ENCODE measurements around the gene ZNF320.
A peak's percentile ranks its signal among the peaks of the same experiment; 100 is the strongest.
"Not testable (repeated sequence)": the region's sequence is repeated elsewhere in the genome, so short reads cannot be mapped to it uniquely, and the experiment has no call there.

Gene ZNF320

GRCh38 chr19:52897138-52897935, at the start of gene ZNF320:
Gene ZNF320 (minus strand): TSS chr19:52897635. CDS start chr19:52890255, 7,380 bp downstream.
- DNase-seq = peak; percentile 82

DNA sequence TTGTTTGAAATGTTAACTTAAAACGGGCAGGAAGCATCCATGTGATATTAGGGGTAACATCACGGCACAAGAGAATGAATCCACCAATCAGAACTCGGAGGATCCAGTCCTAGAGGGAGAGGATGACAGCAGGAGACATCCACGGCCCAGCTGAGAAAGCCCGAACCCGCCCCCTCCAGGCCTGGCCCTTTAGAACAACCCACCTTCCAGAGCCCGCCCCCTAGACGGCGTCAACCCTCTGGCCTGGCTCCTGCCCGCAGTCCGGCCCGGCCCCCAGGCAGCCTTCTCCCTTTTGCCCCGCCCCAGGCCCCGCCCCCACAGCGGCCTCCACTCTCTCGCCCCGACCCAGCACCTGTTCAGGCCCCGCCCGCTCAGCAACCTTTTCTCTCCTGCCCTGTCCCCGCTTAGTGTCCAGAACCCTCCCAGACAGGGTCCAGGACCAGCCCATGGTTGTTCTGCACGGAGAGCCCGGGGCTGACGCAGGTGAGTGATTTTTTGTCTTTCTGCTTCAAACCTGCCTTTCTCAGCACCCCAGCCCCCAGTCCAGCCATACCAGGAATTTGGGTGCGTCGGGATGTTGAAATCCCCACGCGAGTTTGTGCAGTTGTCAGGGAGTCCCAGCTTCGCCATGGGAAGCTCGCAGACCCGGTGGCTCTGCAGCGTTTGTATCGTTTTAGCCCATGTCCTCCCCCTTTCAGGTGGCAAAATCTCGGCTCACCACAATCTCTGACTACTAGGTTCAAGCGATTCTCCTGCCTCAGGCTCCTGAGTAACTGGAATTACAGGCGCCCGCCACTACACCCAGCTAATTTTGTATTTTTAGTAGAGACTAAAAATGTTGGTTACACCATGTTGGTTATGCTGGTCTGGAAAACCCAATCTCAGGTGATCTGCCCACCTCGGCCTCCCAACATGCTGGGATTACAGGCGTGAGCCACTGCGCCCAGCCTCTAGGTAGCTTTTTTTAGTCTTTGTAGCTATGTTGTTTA, 49.2 kb upstream of the ZNF320 start:
- DNase-seq = no peak

DNA sequence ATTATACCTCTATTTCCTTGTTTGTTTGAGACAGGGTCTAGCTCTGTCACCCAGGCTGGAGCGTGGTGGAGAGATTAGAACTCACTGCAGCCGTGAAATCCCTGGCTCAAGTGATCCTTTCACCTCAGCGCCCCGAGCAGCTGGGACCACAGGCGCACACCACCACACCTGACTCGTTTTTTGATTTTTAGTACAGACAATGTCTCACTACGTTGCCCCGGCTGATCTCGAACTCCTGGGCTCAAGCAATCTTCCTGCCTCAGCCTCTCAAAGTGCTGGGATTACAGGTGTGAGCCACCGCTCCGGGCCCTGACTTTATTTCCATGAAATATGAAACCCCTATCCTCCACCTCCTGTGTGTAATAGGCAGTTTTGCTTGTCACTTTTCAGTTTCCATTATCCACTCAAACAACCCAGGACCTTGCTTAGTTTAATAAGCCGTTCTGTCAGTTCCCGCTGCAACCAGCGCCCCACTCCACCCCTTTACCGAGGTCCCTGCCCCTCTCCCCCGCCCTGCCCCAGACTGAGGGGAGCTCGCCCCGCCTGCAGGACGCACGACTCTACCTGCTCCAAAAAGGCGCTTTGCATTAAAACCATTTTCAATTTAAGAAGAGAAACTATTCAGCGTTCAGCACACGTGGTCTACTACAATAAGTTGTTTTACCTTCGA, 48.4 kb upstream of the ZNF320 start:
- no peak for DNase-seq

GRCh38 chr19:52944703-52945493, 47.5 kb upstream of the ZNF320 start:
- DNase-seq = peak; percentile 31

- no peak for DNase-seq
Measured at GRCh38 chr19:52943884-52944643, 46.6 kb upstream of the ZNF320 start.

DNA sequence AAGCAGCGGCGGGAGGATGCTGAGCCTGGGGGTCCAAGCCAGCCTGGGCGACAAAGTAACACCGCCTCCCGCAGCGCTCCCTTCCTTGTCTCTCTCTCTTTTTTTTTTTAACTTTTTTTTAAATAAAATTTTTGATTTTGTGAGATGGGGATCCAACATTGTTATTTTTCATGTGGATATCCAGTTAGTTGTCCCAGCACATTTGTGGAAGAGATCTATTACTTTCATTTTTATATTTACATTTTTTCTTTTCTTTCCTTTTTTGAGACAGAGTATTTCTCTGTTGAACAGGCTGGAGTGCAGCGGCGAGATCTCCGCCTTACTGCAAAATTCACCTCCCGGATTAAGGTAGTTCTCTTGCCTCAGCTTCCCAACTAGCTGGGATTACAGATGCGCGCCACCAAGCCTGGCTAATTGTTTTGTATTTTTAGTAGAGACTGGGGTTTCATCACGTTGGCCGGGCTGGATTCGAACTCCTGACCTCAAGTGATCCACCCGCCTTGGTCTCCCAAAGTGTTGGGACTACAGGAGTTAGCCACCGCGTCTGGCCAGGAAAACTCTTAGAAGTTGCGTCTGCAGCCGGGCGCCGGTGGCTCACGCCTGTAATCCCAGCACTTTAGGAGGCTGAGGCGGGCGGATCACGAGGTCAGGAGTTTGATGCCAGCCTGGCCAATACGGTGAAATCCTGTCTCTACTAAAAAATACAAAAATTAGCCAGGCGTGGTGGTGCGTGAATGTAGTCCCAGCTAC, 45.9 kb upstream of the ZNF320 start:
- DNase-seq = no peak

DNA sequence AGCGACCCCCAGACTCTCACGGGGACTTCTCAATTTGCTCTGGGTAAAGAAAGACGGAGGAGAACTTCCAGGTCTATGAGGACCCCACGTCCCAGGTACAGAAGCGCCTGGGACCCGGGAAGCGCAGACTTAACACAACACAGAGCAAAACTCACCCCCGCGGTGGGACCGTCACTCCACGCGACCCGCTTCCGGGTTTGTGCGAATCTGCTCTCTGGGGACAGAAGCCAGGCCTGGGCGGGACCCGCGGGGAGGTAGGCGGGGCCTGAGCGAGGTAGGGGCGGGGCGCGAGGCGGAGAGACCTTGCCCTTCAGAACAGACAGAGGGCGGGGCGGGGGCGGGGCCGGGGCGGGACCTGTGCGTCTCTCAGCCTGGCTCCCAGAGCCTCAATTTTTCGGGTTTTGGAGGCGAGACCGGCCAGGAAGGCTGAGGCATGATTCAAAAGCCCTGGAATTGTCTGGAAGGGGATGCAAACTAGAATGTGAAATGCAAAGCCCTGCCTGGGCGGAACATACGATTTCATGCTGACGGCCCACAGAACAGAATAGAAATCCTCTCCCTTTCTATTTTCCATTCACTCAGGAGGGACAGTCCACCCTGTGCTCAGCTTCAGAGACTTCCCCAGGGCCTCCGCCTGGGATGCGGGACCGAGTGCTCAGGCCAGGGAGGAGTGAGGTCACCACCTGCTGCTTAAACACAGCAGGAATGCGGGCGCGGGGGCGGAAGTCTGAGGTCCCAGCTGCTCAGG, 45.1 kb upstream of the ZNF320 start:
- DNase-seq = peak; percentile 31

DNA sequence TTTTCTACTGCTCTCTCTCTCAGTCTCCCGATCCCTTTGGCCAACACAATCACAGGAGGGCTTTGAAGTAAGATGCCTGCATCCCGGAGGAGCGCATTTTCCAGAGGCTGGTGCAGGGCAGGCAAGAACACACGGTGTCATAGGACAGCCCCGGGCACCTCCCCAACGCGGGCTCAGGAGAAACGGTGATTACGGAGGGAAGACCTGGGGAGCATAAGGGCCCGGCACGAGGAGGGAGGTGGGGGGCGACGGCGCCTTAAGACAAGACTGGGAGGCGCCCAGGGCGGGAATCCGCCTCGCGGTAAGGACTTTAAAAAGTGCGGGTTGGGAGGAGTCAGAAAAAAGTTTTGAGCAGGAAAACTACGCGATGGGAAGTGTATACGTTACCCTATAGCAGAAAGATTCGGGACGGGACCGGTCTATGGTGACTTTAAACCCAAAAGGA, 44.5 kb upstream of the ZNF320 start:
- no peak for DNase-seq

DNA sequence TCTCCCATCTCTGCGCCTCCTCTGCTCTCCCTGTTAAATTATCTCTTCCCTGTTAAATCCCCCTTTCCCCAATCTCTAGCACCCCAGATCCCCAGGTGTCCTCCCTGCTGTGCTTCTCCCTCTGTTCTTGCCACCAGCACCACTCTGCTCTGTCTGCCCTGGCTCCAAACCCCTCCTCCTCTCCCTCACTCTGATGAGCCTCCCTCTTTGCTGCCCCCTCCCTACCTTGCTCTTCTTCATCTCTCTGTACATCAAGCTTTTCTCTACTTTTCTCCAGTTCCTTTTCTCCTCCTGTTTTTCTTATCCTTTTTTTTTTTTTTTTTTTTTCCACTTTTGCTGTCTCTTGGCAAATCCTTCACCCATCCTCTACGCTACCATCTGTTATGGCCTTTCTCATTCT, 44.1 kb upstream of the ZNF320 start:
- DNase-seq = not testable (repeated sequence)

GRCh38 chr19:52940905-52941304, 43.5 kb upstream of the ZNF320 start:
- DNase-seq = not testable (repeated sequence)

DNA sequence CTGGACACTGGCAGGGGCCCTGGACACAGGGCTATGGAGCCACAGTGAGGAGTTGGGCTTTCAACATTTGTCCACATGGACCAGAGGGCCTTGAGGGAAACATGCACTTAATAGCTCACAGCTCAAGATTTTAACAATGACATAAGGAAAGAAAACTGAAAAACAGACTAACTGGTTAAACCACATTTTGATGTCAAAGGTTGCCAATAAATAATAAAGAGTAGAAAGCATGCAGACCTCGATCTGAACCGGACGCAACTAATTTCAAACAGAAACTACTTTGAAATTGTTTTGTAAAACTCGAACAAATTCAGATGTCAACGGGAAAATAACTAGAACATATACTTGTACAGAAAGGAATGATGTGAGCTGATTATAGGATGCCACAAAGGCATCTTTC, 41.3 kb upstream of the ZNF320 start:
- DNase-seq = no peak

DNA sequence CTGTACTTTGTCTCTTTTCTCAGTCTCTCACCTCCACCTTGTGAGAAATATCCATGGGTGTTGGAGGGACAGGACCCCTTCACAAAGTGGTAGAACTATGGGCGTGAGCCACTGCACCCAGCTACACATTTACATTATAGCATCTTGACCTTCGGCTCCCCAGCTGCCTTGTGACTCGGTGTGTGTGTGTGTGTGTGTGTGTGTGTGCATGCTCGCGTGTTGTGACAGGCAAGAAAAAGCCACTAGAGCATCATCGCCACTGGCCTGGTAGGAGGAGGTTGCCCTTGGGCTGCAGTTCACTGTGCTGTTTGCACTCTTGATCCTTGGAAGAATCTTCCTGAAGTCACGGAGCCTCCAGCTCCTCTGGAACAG, 39.5 kb upstream of the ZNF320 start:
- no peak for DNase-seq

DNA sequence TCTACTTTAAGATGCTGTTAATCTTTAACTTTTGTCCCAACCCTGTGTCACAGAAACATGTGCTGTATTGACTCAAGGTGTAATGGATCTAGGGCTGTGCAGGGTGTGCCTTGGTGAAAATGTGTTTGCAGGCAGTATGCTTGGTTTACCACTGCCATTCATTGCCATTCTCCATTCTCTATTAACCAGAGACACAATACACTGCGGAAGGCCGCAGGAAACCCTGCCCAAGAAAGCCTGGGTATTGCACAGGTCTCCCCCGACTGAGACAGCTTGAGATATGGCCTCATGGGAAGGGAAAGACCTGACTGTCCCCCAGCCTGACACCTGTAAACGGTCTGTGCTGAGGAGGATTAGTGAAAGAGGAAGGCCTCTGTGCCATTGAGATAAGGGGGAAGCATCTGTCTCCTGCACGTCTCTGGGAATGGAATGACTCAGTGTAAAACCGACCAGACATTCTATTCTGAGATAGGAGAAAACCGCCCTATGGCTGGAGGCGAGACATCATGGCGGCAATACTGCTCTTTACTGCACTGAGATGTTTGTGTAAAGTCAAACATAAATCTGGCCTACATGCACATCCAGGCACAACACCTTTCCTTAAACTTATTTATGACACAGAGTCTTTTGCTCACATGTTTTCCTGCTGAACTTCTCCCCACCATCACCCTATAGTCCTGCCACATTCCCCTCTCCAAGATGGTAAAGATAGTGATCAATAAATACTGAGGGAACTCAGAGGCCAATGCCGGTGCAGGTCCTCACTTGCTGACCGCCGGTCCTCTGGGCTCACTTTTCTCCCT, 38.9 kb upstream of the ZNF320 start:
- DNase-seq = no peak

DNA sequence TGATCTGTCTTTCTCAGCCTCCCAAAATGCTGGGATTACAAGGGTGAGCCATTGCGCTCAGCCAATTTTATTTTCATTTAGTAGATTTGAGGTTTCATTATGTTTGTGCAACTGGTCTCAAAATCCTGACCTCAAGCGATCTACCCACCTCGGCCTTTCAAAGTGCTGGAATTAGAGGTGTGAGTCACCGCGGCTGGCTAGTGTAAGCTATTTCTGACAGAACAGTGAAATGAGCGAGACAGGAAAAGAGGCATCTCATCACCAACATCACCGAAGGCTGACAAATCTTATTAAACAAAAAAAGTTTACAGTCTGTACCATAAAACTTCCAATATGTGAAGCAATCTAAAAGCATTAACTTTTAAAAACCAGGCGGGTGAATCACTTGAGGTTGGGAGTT, 38.0 kb upstream of the ZNF320 start:
- no peak for DNase-seq

- DNase-seq = not testable (repeated sequence)
Measured at GRCh38 chr19:52924641-52925040, 27.2 kb upstream of the ZNF320 start.

GRCh38 chr19:52923778-52924593, 26.6 kb upstream of the ZNF320 start:
- no peak for DNase-seq

GRCh38 chr19:52922841-52923777, 25.7 kb upstream of the ZNF320 start, which contains the start of gene ZNF888:
Gene ZNF888 (minus strand): TSS chr19:52923428. CDS start chr19:52917873, 5,555 bp downstream.
- DNase-seq = peak; percentile 56

Data from NCI-H1092 treated with DMSO at 0.1 percent for 48 hours (cell line).